HCT116 (cell line): ENCODE data around the gene PKNOX2. TPM values are rescaled to one million over a fixed set of nuclear protein-coding genes. Genes with fewer than 3 reads are reported as not detected.

ENCODE experiments used
- ATAC-seq: fragments of 200-7000 bp; cut with Tn5 transposase; 2 replicates; pipeline ENCODE4 v1.9.1; 2020; ENCODE audit warnings: mild to moderate bottlenecking, moderate library complexity
- BruUV-seq: library from RNA; stranded (reverse); fragments of 400-500 nt; replicated peaks from 2 replicates; lab custom pipeline; 2021; lab: Mats Ljungman, UMichigan
- CTCF ChIA-PET: fragments of 300-600 bp; sonication (Branson Sonifier 250); formaldehyde crosslinking; loops from one replicate; lab custom pipeline; 2021; ENCODE audit warnings: antibody characterized with exemption; lab: Charles Lee
- POLR2A ChIA-PET: fragments of 300-600, 350-600 bp; sonication (Branson Sonifier 250); formaldehyde crosslinking; loops from one replicate; lab custom pipeline; 2021; ENCODE audit warnings: antibody characterized with exemption; lab: Charles Lee
- RAD21 ChIA-PET, 2 experiments: fragments of 300-600 bp; sonication (Branson Sonifier 250); formaldehyde crosslinking; loops; one replicate each; lab custom pipeline; 2023; ENCODE audit warnings: low total read pairs in 2 of 2; ENCODE audit not compliant: uncharacterized antibody in 2 of 2, unreplicated experiment in 2 of 2, low non-redundant PET in 1 of 2; lab: Charles Lee
- DNase-seq: peaks from one replicate; pipeline ENCODE4 v3.0.0-alpha.2; 2010; ENCODE audit warnings: low read depth, low spot score
- H2AFZ ChIP-seq: fragments of 200-600 bp; shearing (Covaris generic), sonication (generic); 2 replicates; pipeline ENCODE4 v1.6.1; 2017; ENCODE audit warnings: low read depth, mixed run types, mixed read lengths, antibody characterized with exemption, low read length; ENCODE audit not compliant: poor library complexity, severe bottlenecking
- H3K27ac ChIP-seq: 2 replicates; pipeline ENCODE4 v1.5.1; 2012; ENCODE audit warnings: low read depth, low read length
- H3K27me3 ChIP-seq: fragments of 200-600 bp; sonication (generic); 2 replicates; pipeline ENCODE4 v1.6.1; 2016; ENCODE audit warnings: mixed run types, low read length, mixed read lengths; ENCODE audit not compliant: insufficient read depth
- H3K36me3 ChIP-seq, 2 experiments: fragments of 200-500 bp in 1 of 2; fragments of 200-600 bp in 1 of 2; sonication (Bioruptor generic) in 1 of 2; sonication (generic) in 1 of 2; 2 replicates each; pipeline versions ENCODE4 v1.5.1 to v1.6.1; 2014 to 2016; ENCODE audit warnings: low read length in 2 of 2, inconsistent platforms in 1 of 2, mixed read lengths in 1 of 2, mixed run types in 1 of 2; ENCODE audit not compliant: insufficient read depth in 2 of 2, control insufficient read depth in 1 of 2
- H3K4me1 ChIP-seq, 2 experiments: fragments of 200-600 bp in 1 of 2; sonication (generic) in 1 of 2; 2 replicates each; pipeline versions ENCODE4 v1.5.1 to v1.6.1; 2012 to 2017; ENCODE audit warnings: low read length in 2 of 2, inconsistent platforms in 1 of 2, mild to moderate bottlenecking in 1 of 2, mixed read lengths in 1 of 2, mixed run types in 1 of 2, moderate library complexity in 1 of 2; ENCODE audit not compliant: insufficient read depth in 2 of 2, control insufficient read depth in 1 of 2
- H3K4me2 ChIP-seq: fragments of 200-600 bp; sonication (generic); 2 replicates; pipeline ENCODE4 v1.6.1; 2017; ENCODE audit warnings: mixed run types, low read length, mixed read lengths
- H3K4me3 ChIP-seq, 2 experiments: fragments of 200-600 bp in 1 of 2; sonication (generic) in 1 of 2; replicated peaks in 1 of 2; 2 replicates each; pipeline ENCODE4 v1.5.1; 2011 to 2016; ENCODE audit warnings: low read length in 2 of 2, control low read depth in 1 of 2, low read depth in 1 of 2, mild to moderate bottlenecking in 1 of 2, mixed read lengths in 1 of 2, mixed run types in 1 of 2
- H3K79me2 ChIP-seq: fragments of 200-600 bp; sonication (generic); 2 replicates; pipeline ENCODE4 v1.6.1; 2017; ENCODE audit warnings: mild to moderate bottlenecking, mixed run types, low read length, moderate library complexity, mixed read lengths; ENCODE audit not compliant: insufficient read depth
- H3K9ac ChIP-seq: fragments of 200-600 bp; sonication (generic); 2 replicates; pipeline ENCODE4 v1.6.1; 2016; ENCODE audit warnings: low read length, mixed read lengths
- H3K9me2 ChIP-seq: fragments of 200-600 bp; sonication (generic), shearing (Covaris generic); 2 replicates; pipeline ENCODE4 v1.6.1; 2017; ENCODE audit warnings: mixed run types, mild to moderate bottlenecking, moderate library complexity; ENCODE audit not compliant: insufficient read depth
- H3K9me3 ChIP-seq, 2 experiments: fragments of 200-500 bp in 1 of 2; fragments of 200-600 bp in 1 of 2; sonication (Bioruptor generic) in 1 of 2; sonication (generic) in 1 of 2; 2 replicates each; pipeline ENCODE4 v1.6.1; 2014 to 2017; ENCODE audit warnings: low read length in 2 of 2, mixed read lengths in 2 of 2, inconsistent platforms in 1 of 2, low read depth in 1 of 2, mild to moderate bottlenecking in 1 of 2, mixed run types in 1 of 2, moderate library complexity in 1 of 2; ENCODE audit not compliant: control insufficient read depth in 1 of 2, insufficient read depth in 1 of 2
- H4K20me1 ChIP-seq: fragments of 200-600 bp; sonication (generic), shearing (Covaris generic); 2 replicates; pipeline ENCODE4 v1.6.1; 2017; ENCODE audit warnings: mixed run types, mild to moderate bottlenecking, moderate library complexity; ENCODE audit not compliant: insufficient read depth
- ATF3 ChIP-seq: IDR thresholded peaks from 2 replicates; pipeline ENCODE4 v1.6.1; 2012
- CBX3 ChIP-seq: IDR thresholded peaks from 2 replicates; pipeline ENCODE4 v1.6.1; 2012; ENCODE audit warnings: low read depth
- CEBPB ChIP-seq: IDR thresholded peaks from 2 replicates; pipeline ENCODE4 v1.6.1; 2012; ENCODE audit warnings: low read depth
- CTCF ChIP-seq, 3 experiments: fragments of 200-600 bp in 1 of 3; sonication (generic) in 1 of 3; IDR thresholded peaks in 2 of 3; conservative IDR thresholded peaks in 1 of 3; 2 replicates each; pipeline ENCODE4 v1.5.1; 2012 to 2017; ENCODE audit warnings: low read depth in 2 of 3, low read length in 2 of 3, antibody characterized with exemption in 1 of 3, borderline replicate concordance in 1 of 3, control low read depth in 1 of 3, mild to moderate bottlenecking in 1 of 3, mixed read lengths in 1 of 3, mixed run types in 1 of 3, moderate library complexity in 1 of 3; ENCODE audit not compliant: insufficient read depth in 1 of 3
- ELF1 ChIP-seq: IDR thresholded peaks from 2 replicates; pipeline ENCODE4 v1.6.1; 2012; ENCODE audit warnings: low read depth, borderline replicate concordance
- EZH2 ChIP-seq: fragments of 200-600 bp; sonication (generic); IDR thresholded peaks from 2 replicates; pipeline ENCODE4 v1.6.1; 2017; ENCODE audit warnings: antibody characterized with exemption, mixed run types
- EZH2phosphoT487 ChIP-seq: fragments of 200-600 bp; IDR thresholded peaks from 2 replicates; pipeline ENCODE4 v1.6.1; 2018; ENCODE audit warnings: antibody characterized with exemption, borderline replicate concordance
- FOSL1 ChIP-seq: IDR thresholded peaks from 2 replicates; pipeline ENCODE4 v1.6.1; 2012; ENCODE audit warnings: low read depth
- JUND ChIP-seq: IDR thresholded peaks from 2 replicates; pipeline ENCODE4 v1.6.1; 2012
- MAX ChIP-seq: IDR thresholded peaks from 2 replicates; pipeline ENCODE4 v1.6.1; 2012
- POLR2A ChIP-seq: IDR thresholded peaks from 2 replicates; pipeline ENCODE4 v1.7.0; 2011; ENCODE audit warnings: borderline replicate concordance; ENCODE audit not compliant: insufficient read depth, insufficient read length; ENCODE audit errors: extremely low read depth
- POLR2AphosphoS5 ChIP-seq: IDR thresholded peaks from 2 replicates; pipeline ENCODE4 v1.6.1; 2011; ENCODE audit warnings: mild to moderate bottlenecking, low read depth, low read length, moderate library complexity
- RAD21 ChIP-seq: IDR thresholded peaks from 2 replicates; pipeline ENCODE4 v1.6.1; 2012; ENCODE audit warnings: low read depth, mild to moderate bottlenecking
- SRF ChIP-seq: IDR thresholded peaks from 2 replicates; pipeline ENCODE4 v1.6.1; 2012; ENCODE audit warnings: low read depth
- TCF7L2 ChIP-seq: IDR thresholded peaks from 2 replicates; pipeline ENCODE4 v1.7.0; 2011; ENCODE audit warnings: borderline replicate concordance, inconsistent platforms; ENCODE audit not compliant: insufficient read depth, insufficient read length; ENCODE audit errors: extremely low read depth
- YY1 ChIP-seq: IDR thresholded peaks from 2 replicates; pipeline ENCODE4 v1.6.1; 2011; ENCODE audit warnings: low read length, low read depth, moderate library complexity, mild to moderate bottlenecking; ENCODE audit not compliant: insufficient replicate concordance; ENCODE audit errors: extremely low read depth
- ZFX ChIP-seq: fragments of 450-650 bp; IDR thresholded peaks from 2 replicates; pipeline ENCODE4 v1.6.1; 2017
- ZNF274 ChIP-seq: fragments of 200-500 bp; sonication (Bioruptor generic); IDR thresholded peaks from 2 replicates; pipeline ENCODE4 v1.6.1; 2014; ENCODE audit warnings: mild to moderate bottlenecking, low read depth, low read length, inconsistent platforms
- intact Hi-C: fragments of 100-400 bp; cut with micrococcal nuclease; formaldehyde crosslinking; loops from 2 replicates; pipeline ENCODE4 v1.10.0; 2022
- total RNA-seq: library from RNA; stranded (reverse); gene quantifications from one replicate; pipeline ENCODE4 v1.2.1, GENCODE V29; 2021; ENCODE audit not compliant: unreplicated experiment

Gene PKNOX2
- total RNA-seq, 1 experiment from 2014 or later, result 0.20 TPM

GRCh38 chr11:125233736-125234275, 69.3 kb downstream of the PKNOX2 start (continued):
- TF ChIP-seq TCF7L2, result no peak
- no peak for TF ChIP-seq EZH2
- TF ChIP-seq, all 23 proteins: peak for 0

GRCh38 chr11:125235071-125235471, 70.5 kb downstream of the PKNOX2 start:
- H3K36me3 ChIP-seq, result no peaks in the 10 kb centered on the region
- H3K79me2 ChIP-seq, result no peaks in the 10 kb centered on the region
- no peak for ATAC-seq
- H3K9ac ChIP-seq, result no peak overlapping the region
- ChIA-PET RAD21 (no interaction called here), CTCF (no interaction called here), POLR2A (no interaction called here)
- H2AFZ ChIP-seq, result no peak overlapping the region
- H3K27ac ChIP-seq, result no peak overlapping the region
- no peaks in the 10 kb centered on the region for H3K9me2 ChIP-seq
- no peak overlapping the region for H3K4me3 ChIP-seq
- no peaks in the 10 kb centered on the region for H3K9me3 ChIP-seq
- H3K27me3 ChIP-seq, result peaks cover 29% of the 10 kb centered on the region
- no peaks in the 10 kb centered on the region for H4K20me1 ChIP-seq
- intact Hi-C loops, result no loop called here
- no peaks in the 10 kb centered on the region for H3K4me1 ChIP-seq
- H3K4me2 ChIP-seq, result no peak overlapping the region
- BruUV-seq, result no TSS peak
- TF ChIP-seq CBX3 (no peak), YY1 (no peak), ZNF274 (no peak), JUND (no peak), CEBPB (no peak), EZH2 (no peak), POLR2AphosphoS5 (no peak), CTCF (IDR thresholded peaks at IDR 0.05 in 2 of 3, conservative IDR thresholded peaks at IDR 0.05 in 1 of 3; ENCODE audit: borderline replicate concordance in 1 of 3, insufficient read depth in 1 of 3, low read depth in 2 of 3, low read length in 2 of 3) (no peak), MAX (no peak), ZFX (no peak), RAD21 (no peak), ELF1 (no peak), EZH2phosphoT487 (no peak), TCF7L2 (no peak), ATF3 (no peak), SRF (no peak), POLR2A (no peak), FOSL1 (no peak)
- no peak for DNase-seq
